MM.1S (cell line): ENCODE data around the gene ACBD7.

Experiments
- CTCF ChIP-seq: fragments of 300-600 bp; sonication (generic); IDR thresholded peaks from 2 replicates; pipeline ENCODE4 v1.5.1; 2016; ENCODE audit warnings: antibody characterized with exemption, low read length, mixed read lengths
- EZH2 ChIP-seq: fragments of 300-600 bp; sonication (generic); optimal IDR thresholded peaks from 2 replicates; pipeline ENCODE3; 2017; ENCODE audit warnings: low read depth, mild to moderate bottlenecking, antibody characterized with exemption, low read length, mixed read lengths
- EZH2phosphoT487 ChIP-seq: fragments of 300-600 bp; sonication (generic); IDR thresholded peaks from 2 replicates; pipeline ENCODE4 v1.6.1; 2018; ENCODE audit warnings: antibody characterized with exemption, low read length

GRCh38 chr10:15092855-15093408 lies 4.4 kb upstream of the ACBD7 start:
- no peak for TF ChIP-seq CTCF
- no peak for TF ChIP-seq EZH2phosphoT487
- no peak for TF ChIP-seq EZH2
